ENCODE measurements around the gene OSBPL6.

OSBPL6 gene

DNA sequence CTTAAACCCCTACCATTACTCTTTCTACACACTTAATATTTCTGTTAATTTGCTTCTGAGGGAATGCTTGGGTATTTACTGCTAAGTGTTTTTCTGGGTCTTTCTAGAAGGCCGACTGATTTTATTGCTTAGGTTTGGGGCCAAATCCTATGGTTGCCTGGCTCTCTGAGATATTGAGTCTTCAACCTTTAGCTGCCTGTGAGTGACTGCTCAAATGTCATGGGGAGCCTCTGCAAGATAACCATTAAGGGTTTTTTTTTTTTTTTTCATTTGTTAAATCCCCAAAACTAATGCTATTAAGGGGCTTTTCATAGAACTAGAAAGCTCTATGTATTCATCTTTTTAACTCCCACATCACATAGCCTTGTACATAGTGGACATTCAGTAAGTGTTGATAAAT is 5.0 kb downstream of the OSBPL6 start:
- no peak for DNase-seq

DNA sequence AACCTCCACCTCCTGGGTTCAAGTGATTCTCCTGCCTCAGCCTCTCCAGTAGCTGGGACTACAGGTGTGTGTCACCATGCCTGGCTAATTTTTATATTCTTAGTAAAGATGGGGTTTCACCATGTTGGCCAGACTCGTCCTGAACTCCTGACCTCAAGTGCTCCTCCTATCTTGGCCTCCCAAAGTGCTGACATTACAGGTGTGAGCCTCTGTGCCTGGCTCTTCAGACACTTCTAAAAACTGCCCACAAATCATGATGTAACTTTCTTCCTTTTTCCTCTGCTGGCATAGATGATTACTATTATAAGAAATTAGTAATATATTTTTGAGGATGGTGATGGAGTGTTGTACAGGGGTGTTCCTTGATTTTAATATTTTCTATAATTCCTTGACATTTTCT is 6.0 kb downstream of the OSBPL6 start:
- DNase-seq: no peak

GRCh38 chr2:178202927-178203326 is 8.6 kb downstream of the OSBPL6 start:
- no peak for DNase-seq

DNA sequence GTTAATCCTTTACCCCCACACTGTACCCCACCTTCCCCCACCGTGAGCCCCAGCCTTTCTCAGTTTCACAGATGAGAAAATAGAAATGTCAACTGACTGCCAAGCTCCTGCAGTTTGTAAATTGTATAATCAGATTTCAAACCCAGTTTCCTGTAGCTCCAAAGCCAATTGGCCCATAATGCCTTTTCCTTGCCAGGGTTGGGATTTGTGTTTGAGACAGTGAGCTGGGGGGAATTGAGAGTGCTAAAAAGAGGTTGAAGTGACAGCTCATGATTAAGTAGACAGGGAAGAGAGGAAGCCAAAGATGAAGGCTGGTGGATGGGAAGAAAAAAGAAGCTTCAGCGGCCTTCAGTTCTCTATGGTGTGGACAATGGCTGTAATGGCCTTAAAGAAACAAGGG is 10.7 kb downstream of the OSBPL6 start:
- DNase-seq: no peak

DNA sequence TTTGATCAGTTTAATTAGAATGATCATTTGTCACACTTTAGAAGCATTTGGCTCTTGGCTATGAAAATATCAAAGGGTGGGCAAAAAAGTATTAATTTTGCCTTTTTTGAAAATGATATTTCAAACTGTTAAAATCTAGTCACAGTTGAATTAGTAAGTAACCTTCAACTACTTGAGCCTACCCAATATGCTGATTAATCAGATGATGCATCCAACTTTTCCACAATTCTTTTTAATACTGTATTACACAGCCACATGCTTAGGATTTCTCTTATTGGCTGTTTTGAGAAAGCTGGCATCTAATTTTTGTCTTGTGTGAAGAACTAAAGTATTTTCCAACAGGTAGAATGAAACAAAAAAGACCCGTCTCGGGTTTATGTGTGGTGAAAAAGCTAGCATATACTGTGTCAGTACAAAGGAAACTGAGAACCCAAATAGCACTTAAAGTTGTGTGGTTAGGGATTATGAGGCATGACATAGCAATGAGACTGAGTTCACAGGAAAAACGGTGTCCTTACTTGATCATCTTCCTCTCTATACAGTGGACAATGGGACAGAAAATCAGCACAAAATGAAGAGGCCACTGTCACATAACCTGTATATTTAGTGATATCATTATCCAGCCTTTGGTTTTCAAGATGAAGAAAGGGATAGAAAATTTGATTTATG is 11.7 kb downstream of the OSBPL6 start:
- no peak for DNase-seq

- no peak for DNase-seq
Observed at GRCh38 chr2:178208336-178208735, 14.0 kb downstream of the OSBPL6 start.

GRCh38 chr2:178208817-178209216 is 14.5 kb downstream of the OSBPL6 start:
- DNase-seq: no peak

GRCh38 chr2:178211460-178211859 is 17.1 kb downstream of the OSBPL6 start:
- no peak for DNase-seq

DNA sequence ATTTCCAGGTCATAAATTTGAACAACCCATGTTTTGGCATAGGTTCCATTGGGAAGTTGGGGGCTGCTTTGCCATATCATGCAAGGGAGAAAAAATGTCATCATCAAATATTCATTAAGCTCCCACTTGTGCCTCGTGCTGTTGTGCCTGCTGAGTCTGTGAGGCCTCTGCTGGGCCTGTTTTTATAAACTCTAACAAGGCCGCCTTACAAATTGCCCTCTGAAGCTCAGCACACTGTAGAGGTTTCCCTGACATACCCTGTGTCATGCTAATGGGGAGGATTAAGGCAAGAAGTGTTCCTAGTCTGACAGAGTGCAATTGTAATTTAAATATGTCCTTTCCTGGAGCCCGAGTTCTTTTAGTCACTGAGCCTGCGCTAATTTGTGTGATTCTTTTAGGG is 17.6 kb downstream of the OSBPL6 start:
- no peak for DNase-seq

DNA sequence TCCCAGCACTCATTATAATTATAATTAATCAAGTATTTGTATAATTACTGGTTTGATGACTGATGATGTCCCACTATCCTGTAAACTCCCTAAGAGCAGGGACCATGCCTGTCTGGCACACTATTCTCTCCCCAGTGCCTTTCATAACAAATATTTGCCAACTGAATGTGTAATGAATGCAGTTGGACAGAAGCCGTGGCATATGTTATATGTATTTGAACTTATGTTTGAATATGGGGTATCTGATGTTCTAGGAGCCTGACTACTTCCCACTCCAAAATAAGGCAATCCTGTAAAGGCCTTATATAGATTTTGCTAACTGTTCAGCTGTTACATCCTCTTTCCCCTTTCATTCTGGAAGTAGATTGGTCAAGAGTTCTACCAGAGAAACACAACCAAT is 19.7 kb downstream of the OSBPL6 start:
- no peak for DNase-seq

GRCh38 chr2:178219247-178219646 is 24.9 kb downstream of the OSBPL6 start:
- no peak for DNase-seq

DNA sequence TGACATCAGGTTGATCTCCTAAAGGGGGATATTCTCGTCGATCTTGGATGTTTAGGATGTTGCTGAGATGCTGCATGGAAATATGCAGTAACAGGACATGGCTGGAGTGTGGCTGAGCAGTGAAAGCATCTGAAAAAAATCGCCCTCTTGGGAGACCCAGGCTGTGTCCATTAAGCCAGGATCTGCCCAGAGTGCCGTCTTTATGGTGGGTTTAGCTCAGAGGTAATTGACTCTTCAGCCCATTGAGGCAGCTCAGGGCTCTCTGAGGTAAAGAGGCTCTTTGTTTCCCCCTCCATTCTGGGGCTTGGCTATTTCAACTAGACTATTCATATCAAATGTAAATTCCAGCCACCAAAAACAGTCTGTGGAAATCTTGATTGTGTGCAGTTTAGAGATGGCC is 26.5 kb downstream of the OSBPL6 start:
- no peak for DNase-seq

DNA sequence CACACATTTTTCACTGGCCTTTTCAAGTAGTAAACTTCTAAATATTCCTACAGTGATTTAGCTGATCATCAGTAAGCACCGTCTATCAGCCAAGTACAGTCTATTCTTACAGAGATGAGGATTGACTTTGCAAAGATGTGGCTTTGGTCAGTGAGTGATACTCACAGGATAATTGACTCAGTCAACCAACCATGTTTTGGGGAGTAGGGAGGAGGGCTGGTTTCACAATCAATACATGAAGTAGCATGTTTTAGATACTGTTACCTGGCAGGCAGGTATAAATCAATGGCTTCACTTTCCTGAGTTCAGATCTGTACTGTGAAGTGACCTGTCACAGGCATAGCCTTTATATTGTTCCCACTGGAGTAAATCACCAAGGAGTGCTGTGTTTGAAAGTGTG is 27.2 kb downstream of the OSBPL6 start:
- DNase-seq: no peak

DNA sequence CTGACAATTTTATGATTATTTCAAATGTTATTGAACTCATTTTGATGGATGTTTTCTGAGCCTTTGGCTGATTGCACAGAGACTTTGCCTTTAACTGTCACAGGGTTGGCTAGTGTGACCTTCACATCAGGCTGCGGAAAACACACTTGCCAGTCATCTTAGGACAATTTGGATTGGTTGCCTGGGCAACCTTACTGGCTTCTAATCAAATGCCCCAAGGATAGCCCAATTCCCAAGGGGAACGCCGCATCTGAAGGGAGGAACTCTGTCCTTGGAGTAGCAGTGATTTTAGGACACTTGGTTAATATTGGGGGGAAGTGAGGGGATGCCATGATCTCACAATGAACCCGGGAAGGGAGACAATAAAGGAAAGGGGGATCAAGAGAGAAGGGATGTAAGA is 29.5 kb downstream of the OSBPL6 start:
- no peak for DNase-seq

DNA sequence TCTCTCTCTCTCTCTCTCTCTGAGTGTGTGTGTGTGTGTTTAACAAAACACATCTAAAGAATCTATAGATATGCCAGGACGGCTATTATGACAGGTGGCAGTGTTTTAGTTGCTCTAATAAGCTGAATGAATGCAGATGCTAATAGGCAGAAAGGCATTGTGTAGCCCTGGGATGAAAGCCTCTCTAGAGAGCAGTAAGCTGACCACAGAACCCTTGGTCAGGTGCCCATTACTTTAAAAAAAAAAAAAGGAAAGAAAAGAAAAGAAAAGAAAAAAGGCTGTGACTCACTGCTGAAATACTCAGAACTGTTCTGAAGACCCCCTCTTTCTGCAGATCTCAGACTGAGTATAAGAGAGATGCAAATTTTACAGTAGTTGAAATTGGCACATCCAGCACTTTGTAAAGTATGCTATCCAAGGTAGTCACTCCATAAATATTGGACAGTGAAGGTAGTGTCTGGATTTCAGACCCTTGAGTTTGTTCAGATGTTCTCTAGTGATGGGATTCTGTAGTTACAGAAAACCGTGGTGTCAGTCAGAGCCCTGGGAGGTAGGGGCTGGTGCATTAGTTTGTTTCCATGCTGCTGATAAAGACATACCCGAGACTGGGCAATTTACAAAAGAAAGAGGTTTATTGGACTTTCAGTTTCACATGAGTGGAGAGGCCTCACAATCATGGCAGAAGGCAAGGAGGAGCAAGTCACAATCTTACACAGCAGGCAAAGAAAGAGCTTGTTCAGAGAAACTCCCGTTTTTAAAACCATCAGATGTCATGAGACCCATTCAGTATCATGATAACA is 30.9 kb downstream of the OSBPL6 start:
- DNase-seq: no peak

DNA sequence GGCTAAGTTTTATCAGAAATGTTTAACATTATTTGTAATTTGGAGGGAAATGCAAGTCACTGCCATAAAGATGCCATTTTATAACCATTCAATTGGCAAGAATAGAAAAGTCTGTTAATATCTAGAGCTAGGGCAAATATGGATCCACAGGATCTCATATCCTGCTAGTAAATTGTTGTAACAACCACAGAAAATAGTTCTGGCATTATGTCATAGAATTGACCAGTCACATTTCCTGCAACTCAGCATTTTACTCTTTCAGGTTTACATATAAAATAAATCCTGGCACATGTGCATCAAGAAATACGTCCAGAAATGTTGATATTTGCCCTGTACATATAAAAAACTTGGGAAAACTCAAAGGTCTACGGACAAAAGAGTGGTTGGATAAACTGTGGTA is 32.9 kb downstream of the OSBPL6 start:
- DNase-seq: no peak

DNA sequence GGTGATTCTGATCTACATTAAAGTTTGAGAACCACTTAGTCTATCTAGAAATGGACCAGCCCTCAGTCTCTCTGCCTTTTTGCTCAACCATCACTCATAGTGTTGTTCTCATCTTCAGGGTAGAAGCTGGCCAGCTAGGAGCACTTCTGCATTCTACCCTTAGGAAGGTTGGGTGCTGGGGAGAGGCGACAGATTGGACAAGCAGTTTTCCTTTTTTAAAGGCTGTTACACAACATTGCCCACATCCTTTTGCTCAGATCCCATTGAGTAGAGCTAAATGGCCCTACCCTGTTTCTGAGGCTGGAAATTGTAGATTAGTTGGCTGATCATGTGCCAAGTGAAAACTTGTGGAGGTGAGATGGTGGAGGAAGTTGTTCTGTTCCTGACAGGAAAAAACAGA is 35.6 kb downstream of the OSBPL6 start:
- no peak for DNase-seq

DNA sequence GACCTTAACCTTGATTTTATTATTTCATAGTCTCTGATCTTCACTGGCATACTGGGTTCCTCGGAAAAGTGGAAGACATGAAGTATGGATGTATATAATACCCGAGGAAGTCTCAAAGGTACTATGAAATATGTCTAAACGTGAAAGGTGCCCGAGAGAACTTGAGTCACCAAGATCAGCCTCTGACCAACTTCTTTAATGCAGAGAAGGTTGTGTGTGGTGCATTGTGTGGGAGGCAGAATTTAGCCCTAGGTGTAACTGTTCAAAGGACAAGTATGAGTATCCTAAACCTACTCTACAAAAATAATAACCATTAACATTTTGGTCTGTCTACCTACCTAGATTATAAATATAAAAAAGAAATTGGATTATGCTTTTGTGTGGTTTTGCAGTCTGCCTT is 36.1 kb downstream of the OSBPL6 start:
- DNase-seq: no peak

- DNase-seq: no peak
Observed at GRCh38 chr2:178233428-178233827, 39.1 kb downstream of the OSBPL6 start.

DNA sequence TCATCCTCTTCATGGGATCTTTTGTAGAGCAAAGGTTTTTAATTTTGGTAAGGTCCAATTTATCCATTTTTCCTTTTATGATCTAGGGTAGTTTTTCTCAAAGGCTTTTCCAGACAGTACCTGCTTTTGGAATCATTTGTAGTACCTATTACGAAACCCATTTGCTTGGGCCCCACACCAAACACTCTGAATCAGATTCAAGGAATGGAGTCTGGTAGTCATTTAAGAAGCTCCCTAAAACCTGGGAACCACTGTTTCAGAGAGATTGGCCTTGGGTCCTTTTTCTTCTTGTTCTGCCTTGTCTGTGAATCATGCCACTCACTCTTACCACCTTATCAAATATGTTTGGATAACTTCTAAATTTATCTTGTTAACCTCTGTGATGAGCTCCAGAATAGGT is 40.3 kb downstream of the OSBPL6 start:
- no peak for DNase-seq

DNA sequence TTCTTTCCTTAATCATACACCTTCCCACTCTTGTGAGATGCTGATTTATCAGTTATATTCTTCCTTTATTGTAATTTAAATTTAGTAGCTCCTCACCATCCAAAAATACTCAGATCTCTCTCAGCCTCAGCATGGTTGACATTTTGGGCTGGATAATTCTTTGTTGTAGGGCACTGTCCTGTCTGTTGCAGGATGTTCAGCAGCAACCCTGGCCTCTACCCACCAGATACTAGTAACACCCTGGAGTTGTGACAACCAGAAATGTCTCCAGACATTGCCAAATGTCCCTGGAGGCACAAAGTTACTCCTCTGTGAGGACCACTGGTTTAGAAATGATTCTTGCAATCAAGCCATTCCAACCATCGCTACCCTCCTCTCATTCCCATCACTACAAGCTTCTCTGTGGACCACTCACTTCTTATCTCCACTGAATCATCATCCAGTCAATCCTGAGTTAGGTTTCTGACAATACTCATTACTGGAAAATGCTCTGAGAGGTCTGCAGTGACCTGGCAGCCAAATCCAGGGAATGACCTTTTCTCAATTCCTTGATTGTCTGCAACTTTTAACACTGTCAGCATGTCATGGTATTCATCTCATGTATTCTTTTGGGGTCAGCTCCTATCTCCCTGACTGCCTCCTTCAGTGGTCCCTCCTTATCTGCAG is 43.3 kb downstream of the OSBPL6 start:
- no peak for DNase-seq

DNA sequence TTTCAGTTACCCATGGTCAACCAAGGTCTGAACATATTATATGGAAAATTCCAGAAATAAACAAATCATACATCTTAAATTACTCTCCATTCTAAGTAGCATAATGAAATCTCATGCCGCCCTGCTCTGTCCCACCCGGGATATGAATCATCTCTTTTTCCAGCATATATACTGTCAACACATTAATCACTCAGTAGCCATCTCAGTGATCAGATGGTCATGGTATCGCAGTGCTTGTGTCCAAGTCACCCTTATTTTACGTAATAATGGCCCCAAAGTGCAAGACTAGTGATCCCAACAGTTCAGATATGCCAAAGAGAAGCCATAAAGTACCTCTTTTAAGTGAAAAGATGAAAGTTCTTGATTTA is 43.8 kb downstream of the OSBPL6 start:
- no peak for DNase-seq

GRCh38 chr2:178238750-178239149 is 44.4 kb downstream of the OSBPL6 start:
- no peak for DNase-seq

DNA sequence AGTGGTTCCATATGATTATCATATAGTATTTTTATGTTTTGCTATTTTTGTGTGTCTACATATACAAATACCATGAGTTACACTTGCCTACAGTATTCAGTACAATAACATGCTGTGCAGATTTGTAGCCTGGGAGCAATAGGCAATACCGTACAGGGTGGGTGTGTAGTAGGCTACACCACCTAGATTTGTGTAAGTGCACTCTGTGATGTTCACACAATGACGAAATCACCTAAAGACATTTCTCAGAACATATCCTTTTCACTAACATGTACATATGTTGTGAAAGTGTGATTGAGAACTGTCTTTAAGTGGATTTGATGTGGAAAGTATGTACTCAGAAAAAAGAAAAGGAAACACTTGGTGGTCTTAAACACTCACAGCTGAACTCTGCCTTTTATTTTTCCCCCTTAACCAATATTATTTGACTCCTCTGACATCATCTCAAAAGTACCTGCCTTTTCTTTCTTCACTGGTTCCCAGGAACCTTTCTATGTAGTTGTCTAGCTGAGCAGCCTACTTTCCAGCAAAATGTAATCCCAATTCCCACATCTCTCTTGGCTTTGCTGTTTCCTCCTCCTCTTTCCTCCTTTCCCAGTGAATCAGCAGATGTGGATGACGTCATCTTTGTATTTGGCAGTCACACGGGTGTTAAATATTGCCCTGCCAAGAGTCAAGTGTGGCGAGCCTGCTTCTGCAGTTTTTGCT is 47.7 kb downstream of the OSBPL6 start:
- DNase-seq: no peak
